Kidney (tissue), 14 donors: ENCODE results near the gene KCNQ1. TPM values are rescaled to one million over a fixed set of nuclear protein-coding genes. Genes with fewer than 3 reads are reported as not detected.

ENCODE experiments used
- DNase-seq, 5 donors: peaks; one replicate each; pipeline ENCODE4 v3.0.0-alpha.2; 2013 to 2020
- FAIRE-seq: peaks from 2 replicates; lab custom pipeline; 2012; peaks lifted over from hg19 to GRCh38; lab: Jason Lieb, UNC
- H3K27ac ChIP-seq, 2 donors: one replicate each; pipeline ENCODE4 v1.7.0; 2013; ENCODE audit warnings: low read depth in 2 of 2, low read length in 2 of 2, inconsistent platforms in 1 of 2
- H3K27me3 ChIP-seq: one replicate; pipeline ENCODE4 v1.7.1; 2013; ENCODE audit warnings: low read length, inconsistent platforms; ENCODE audit not compliant: control insufficient read depth, insufficient read depth
- H3K36me3 ChIP-seq, 3 donors: one replicate each; pipeline versions ENCODE4 v1.7.0 to v1.7.1; 2013; ENCODE audit warnings: low read length in 3 of 3, control low read depth in 1 of 3, inconsistent platforms in 1 of 3; ENCODE audit not compliant: insufficient read depth in 3 of 3, control insufficient read depth in 2 of 3
- H3K4me1 ChIP-seq, 3 donors: one replicate each; pipeline versions ENCODE4 v1.7.0 to v1.7.1; 2013; ENCODE audit warnings: low read length in 3 of 3, inconsistent platforms in 1 of 3, low read depth in 1 of 3; ENCODE audit not compliant: control insufficient read depth in 2 of 3, insufficient read depth in 2 of 3
- H3K4me3 ChIP-seq, 3 donors: one replicate each; pipeline versions ENCODE4 v1.7.0 to v1.8.1; 2013; ENCODE audit warnings: low read length in 3 of 3, control low read depth in 1 of 3, inconsistent platforms in 1 of 3
- H3K9ac ChIP-seq, 3 donors: one replicate each; pipeline versions ENCODE4 v1.7.0 to v1.7.1; 2013; ENCODE audit warnings: low read length in 3 of 3, control low read depth in 1 of 3, inconsistent platforms in 1 of 3
- H3K9me3 ChIP-seq, 3 donors: one replicate each; pipeline versions ENCODE4 v1.7.0 to v1.7.1; 2013; ENCODE audit warnings: low read length in 3 of 3, control low read depth in 1 of 3, inconsistent platforms in 1 of 3; ENCODE audit not compliant: control insufficient read depth in 2 of 3, insufficient read depth in 1 of 3
- intact Hi-C: fragments of 100-400 bp; cut with DNase I; formaldehyde crosslinking; loops from one replicate; pipeline ENCODE4 v1.11.1; 2022
- polyA plus RNA-seq: library from polyadenylated mRNA; stranded (reverse); fragments of 350-450 nt; fragmentation: Illumina TruSeq; extraction: RNeasy Lipid Tissue Mini Kit (QIAGEN cat#74804); gene quantifications from one replicate; pipeline ENCODE4 v1.2.3, GENCODE V29; 2014; ENCODE audit warnings: low read depth, low replicate concordance; ENCODE audit not compliant: insufficient read depth
- total RNA-seq: library from RNA; stranded (reverse); fragmentation: NEBNext Ultra II Directional; extraction: Animal tissue kit (Norgen Biotek cat#: 25700); gene quantifications from one replicate; pipeline ENCODE4 v1.2.1, GENCODE V29; 2021
- TF ChIP-seq, protein P1 (sequence below): IDR thresholded peaks from 3 replicates; pipeline ENCODE4 v1.5.1; 2012; ENCODE audit warnings: mild to moderate bottlenecking, moderate library complexity, borderline replicate concordance; ENCODE audit not compliant: insufficient read depth; ENCODE audit errors: extremely low read depth
- donor health status: control.
- donor health status: control.
- donor health status: control.
- donor health status: control.
- donor health status: control.
- donor health status: DM: yes; HTN: yes; CAD: no.
- donor health status: Normal renal cell carcinoma (clear cell type).

KCNQ1 gene
- total and polyA plus RNA-seq, 2 donors from 2014 or later = 45.5 to 49.4 TPM

DNA sequence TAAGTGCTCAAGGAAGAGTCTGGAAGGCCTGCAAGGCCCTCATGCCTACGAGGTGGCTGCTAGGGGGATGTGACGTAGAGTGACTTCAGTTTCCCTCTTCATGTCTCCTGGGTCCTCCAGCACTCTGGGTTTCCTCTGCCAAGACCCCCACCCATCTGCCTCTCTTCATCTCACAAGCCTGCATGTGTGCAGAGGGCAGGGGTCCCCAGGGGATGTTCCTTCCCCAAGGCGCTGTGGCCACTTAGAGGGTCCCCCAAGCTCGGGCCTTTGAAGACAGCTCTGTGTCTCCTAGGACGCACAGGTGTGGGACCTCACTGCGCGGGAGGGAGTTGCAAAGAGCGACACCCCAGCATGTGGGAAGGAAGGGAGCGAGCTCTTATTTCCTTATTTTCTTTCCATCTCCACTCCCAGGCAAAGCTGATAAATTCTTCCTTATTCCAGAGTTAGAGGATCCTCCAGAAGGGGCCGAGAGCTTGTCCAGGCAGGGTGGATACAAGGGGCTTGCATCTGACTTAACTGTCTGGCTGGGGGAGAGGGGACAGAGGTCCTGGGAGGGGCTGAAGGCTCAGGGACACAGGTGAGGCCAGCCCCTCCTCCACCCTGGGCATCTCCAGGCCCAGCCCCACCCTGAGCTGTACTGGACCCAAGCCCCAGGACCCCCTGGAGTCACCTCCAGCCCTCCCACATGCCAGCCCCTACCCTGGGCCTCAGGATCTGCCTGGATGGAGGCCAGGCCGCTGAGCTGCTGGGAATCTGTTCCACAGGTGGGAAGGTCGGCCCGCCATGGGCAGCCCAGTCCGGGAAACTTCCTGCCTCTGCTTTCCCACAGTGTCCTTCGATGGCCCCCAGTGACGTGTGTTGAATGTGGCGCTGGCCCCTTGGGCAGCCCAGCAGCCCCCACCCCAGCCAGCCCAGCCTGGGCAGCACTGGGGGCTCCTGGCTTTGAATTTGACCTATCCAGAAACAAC lies 314.7 kb downstream of the KCNQ1 start:
- no peaks in the 10 kb centered on the region for H3K27me3 ChIP-seq
- no peak for FAIRE-seq
- no peak overlapping the region for H3K4me3 ChIP-seq
- DNase-seq = peak; percentile 44 to 84 (median 59)
- peak overlapping the region; percentile 55 to 63 for H3K27ac ChIP-seq
- peaks cover 0 to 3% (median 0%) of the 10 kb centered on the region in 3 donors for H3K9me3 ChIP-seq
- peaks cover 0 to 2% (median 0%) of the 10 kb centered on the region in 3 donors for H3K36me3 ChIP-seq
- H3K9ac ChIP-seq = no peak overlapping the region
- intact Hi-C loops = no loop called here
- H3K4me1 ChIP-seq = peaks cover 0 to 14% (median 9%) of the 10 kb centered on the region in 3 donors
- TF ChIP-seq, protein P1, sequence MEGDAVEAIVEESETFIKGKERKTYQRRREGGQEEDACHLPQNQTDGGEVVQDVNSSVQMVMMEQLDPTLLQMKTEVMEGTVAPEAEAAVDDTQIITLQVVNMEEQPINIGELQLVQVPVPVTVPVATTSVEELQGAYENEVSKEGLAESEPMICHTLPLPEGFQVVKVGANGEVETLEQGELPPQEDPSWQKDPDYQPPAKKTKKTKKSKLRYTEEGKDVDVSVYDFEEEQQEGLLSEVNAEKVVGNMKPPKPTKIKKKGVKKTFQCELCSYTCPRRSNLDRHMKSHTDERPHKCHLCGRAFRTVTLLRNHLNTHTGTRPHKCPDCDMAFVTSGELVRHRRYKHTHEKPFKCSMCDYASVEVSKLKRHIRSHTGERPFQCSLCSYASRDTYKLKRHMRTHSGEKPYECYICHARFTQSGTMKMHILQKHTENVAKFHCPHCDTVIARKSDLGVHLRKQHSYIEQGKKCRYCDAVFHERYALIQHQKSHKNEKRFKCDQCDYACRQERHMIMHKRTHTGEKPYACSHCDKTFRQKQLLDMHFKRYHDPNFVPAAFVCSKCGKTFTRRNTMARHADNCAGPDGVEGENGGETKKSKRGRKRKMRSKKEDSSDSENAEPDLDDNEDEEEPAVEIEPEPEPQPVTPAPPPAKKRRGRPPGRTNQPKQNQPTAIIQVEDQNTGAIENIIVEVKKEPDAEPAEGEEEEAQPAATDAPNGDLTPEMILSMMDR = no peak

DNA sequence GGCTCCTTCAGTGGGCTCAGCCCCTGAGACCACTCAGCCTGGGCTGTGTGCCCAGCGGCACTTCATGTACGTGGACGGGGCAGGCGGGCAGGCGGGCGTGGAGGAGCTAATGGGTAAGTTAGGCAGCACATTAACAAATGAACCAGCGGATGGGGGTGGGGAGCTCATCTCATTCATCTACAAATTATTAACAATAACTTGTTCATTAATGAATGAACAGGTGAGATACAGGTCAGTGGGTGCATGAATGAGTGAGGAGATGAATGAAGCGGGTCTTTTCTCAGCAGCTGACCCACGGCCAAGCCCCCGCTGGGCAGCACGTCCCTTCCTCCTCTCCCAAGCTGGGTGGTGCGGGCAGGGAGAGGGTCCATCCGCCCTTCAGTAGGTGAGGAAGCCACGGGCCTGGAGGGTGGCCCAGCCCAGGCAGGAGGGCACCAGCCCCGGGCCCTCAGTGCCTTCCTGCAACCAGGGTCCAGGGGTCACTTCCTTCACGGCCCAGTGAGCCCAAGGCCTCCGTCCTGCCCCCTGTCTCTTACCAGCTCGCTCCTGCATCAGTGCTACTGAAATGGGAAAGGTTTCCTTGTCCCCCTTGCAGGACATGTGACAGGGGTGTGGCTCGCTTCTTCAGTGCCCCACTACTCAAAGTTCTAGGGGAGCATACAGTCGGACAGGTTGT lies 315.5 kb downstream of the KCNQ1 start:
- Histone ChIP-seq H3K36me3 (peaks cover 0 to 2% (median 0%) of the 10 kb centered on the region in 3 donors), H3K9me3 (peaks cover 0 to 3% (median 0%) of the 10 kb centered on the region in 3 donors), H3K4me1 (peaks cover 0 to 14% (median 9%) of the 10 kb centered on the region in 3 donors), H3K4me3 (no peak overlapping the region), H3K27me3 (no peaks in the 10 kb centered on the region), H3K9ac (no peak overlapping the region), H3K27ac (peak overlapping the region; percentile 55 to 63)
- peak; percentile 68 to 90 (median 81) for DNase-seq
- no peak for FAIRE-seq
- intact Hi-C loops = no loop called here
- TF ChIP-seq, protein P1 = peak; percentile 3

DNA sequence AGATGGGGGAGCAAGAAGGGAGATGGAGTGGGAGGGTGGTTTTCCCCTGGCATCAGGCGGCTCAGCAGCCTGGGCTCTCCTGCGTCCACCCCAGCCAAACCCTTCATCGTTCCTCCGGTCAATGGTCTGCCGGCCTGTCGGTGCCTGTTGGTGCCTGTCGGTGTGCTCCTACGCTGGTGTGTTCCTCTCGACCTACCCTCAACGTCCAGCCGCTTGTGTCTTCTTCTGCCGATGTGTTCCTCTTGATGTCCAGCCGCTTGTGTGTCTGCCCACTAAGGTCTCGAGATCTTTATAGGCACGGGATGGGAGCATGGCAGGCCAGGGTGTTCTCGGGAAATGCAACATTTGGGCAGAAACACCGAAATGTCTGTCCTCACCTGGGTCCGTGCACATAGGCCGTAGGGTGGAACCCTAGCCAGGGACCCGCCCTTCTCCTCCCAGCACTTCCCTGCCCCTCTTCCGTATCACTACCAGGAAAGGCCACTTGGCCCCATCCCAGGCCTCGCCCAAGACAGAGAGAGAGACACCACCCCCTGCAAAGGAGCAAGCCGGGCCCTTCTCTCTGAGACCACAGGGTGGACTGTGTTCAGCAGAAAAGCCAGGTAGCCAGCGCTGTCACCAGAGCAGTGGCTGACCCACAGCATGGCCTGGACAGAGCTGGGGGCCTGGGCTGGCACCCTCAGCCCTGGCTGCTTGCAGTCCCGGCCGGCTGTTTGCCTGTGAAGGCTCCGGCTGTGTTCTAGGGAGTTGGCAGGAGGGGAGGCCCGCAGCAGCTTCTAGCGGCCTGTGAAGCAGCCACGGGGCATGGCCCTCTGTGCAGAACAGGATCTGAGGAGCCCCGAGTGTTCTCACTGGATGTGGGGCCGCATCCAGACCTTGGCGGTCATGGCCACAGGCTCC lies 316.6 kb downstream of the KCNQ1 start:
- no peak overlapping the region for H3K9ac ChIP-seq
- DNase-seq (peak in 3 of 5 donors; percentile 7 to 72 (median 43)), FAIRE-seq (no peak)
- H3K27me3 ChIP-seq = no peaks in the 10 kb centered on the region
- peaks cover 0 to 3% (median 0%) of the 10 kb centered on the region in 3 donors for H3K9me3 ChIP-seq
- peaks cover 0 to 14% (median 9%) of the 10 kb centered on the region in 3 donors for H3K4me1 ChIP-seq
- TF ChIP-seq, protein P1 = no peak
- intact Hi-C loops = no loop called here
- H3K27ac ChIP-seq = no peak overlapping the region
- no peaks in the 10 kb centered on the region for H3K36me3 ChIP-seq
- no peak overlapping the region for H3K4me3 ChIP-seq
